Measurements from ENCODE around the gene IL31RA. TPM values are rescaled to one million over a fixed set of nuclear protein-coding genes. Genes with fewer than 3 reads are reported as not detected.

IL31RA gene
- total and polyA plus RNA-seq, 2 experiments from 2014 or later = not detected

DNA sequence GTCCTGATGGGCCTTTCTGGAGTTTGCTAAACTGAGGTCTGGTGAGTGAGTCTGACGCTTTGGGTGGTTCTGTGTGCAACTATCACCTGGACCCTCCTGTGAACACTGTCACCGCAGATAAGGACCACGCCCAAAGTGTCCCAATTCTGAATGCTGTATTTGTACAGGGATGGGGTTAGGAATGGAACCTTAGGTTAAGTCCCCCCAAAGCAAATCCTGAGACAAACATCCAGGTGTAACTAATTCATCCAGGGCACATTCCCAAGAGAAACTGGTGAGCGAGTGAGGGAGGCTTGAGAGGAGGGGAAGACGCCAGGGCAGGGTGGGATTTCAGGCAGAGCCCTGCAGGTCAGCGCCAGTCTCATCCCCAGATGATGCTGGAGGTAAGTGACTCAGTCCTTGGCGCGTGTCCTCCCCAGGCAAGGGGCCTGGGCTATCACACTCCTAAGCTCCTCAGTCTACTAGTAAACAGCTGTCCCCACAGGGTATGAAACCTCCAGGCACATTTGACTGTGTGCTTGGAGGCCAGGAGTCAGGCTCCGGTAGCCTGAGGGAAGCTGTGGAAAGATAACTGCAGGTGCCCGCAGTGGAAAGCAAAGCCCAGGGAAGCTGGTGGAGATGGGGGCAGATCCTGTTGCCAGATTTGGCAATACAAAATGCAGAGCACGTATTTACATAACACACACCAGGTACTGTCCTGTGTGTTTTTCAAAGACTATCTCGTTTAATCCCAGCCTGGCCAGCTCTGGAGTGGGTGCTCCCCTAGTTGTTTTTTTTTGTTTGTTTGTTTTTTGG, 76.9 kb downstream of the IL31RA start (continued):
- TF ChIP-seq POLR2AphosphoS5 (IDR thresholded peaks at IDR 0.05; ENCODE audit: low read depth) = no peak

DNA sequence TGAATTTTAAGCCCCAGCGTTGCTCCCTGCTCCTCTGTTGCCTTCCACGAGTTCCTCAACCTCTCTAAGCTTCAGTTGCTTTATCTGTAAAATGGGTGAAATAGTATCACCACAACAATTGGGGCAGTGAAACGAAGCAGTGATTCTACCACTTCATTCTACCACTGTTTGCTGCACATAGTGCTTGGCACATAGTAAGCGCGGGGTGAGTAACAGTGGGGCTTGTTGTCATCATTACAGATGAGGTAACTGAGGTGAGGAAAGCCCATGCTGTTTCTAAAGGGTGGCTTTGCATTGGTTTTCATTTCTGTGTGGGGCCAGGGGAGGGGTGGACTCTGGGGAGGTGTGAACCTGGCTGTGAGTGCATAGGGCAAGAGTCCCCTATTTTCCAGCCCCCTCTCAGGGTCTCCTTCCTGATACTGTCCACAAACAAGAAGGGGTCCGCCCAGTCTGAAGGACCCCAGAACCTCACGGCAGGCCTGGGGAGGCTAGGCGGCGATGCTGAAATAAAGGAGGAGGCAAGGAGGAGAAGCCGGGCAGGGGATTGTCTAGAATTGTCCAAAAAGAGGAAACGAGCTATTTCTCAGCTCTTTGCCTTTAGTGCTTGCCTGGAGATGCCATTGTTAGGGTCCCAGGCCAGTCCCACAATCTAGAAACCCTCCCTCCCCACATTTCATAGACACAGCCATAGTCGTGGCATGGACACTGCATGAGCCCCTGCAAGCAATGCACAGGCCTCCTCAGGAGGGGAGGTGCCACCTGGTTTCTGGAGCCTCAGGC, 78.1 kb downstream of the IL31RA start:
- H2AFZ ChIP-seq = no peak overlapping the region
- no peaks in the 10 kb centered on the region for H3K36me3 ChIP-seq (ENCODE audit: insufficient read depth)
- Mint-ChIP-seq H3K4me3 (no peak overlapping the region), H3K4me1 (no peaks in the 10 kb centered on the region), H3K9me3 (no peaks in the 10 kb centered on the region; the same call in 1 of the 3 replicates), H3K27ac (no peak overlapping the region), H3K36me3 (ENCODE audit: low read depth) (no peaks in the 10 kb centered on the region), H3K27me3 (ENCODE audit: insufficient read depth, low read depth, poor library complexity) (peaks cover 4% of the 10 kb centered on the region)
- H3K4me2 ChIP-seq = no peak overlapping the region
- no peaks in the 10 kb centered on the region for H3F3A ChIP-seq (replicated peaks; ENCODE audit: low read depth)
- no peak overlapping the region for H3K4me3 ChIP-seq
- H3K27ac ChIP-seq (ENCODE audit: low read depth) = no peak overlapping the region
- H3K9me2 ChIP-seq (ENCODE audit: insufficient read depth) = no peaks in the 10 kb centered on the region
- no peaks in the 10 kb centered on the region for H3K27me3 ChIP-seq (ENCODE audit: insufficient read depth)
- H3K4me1 ChIP-seq (ENCODE audit: insufficient read depth) = no peaks in the 10 kb centered on the region
- no peaks in the 10 kb centered on the region for H4K20me1 ChIP-seq (replicated peaks; ENCODE audit: insufficient read depth)
- DNase-seq (ENCODE audit: low spot score) = no peak
- no peak for ATAC-seq
- H3K79me2 ChIP-seq (replicated peaks; ENCODE audit: insufficient read depth) = no peaks in the 10 kb centered on the region
- TF ChIP-seq EZH2phosphoT487 (IDR thresholded peaks at IDR 0.05; ENCODE audit: unreplicated experiment) (no peak), CREB1 (CRISPR knock-in tag; IDR thresholded peaks at IDR 0.05; ENCODE audit: low read depth) (no peak), JUNB (IDR thresholded peaks at IDR 0.05; ENCODE audit: unreplicated experiment) (no peak)
- TF ChIP-seq, protein P1, sequence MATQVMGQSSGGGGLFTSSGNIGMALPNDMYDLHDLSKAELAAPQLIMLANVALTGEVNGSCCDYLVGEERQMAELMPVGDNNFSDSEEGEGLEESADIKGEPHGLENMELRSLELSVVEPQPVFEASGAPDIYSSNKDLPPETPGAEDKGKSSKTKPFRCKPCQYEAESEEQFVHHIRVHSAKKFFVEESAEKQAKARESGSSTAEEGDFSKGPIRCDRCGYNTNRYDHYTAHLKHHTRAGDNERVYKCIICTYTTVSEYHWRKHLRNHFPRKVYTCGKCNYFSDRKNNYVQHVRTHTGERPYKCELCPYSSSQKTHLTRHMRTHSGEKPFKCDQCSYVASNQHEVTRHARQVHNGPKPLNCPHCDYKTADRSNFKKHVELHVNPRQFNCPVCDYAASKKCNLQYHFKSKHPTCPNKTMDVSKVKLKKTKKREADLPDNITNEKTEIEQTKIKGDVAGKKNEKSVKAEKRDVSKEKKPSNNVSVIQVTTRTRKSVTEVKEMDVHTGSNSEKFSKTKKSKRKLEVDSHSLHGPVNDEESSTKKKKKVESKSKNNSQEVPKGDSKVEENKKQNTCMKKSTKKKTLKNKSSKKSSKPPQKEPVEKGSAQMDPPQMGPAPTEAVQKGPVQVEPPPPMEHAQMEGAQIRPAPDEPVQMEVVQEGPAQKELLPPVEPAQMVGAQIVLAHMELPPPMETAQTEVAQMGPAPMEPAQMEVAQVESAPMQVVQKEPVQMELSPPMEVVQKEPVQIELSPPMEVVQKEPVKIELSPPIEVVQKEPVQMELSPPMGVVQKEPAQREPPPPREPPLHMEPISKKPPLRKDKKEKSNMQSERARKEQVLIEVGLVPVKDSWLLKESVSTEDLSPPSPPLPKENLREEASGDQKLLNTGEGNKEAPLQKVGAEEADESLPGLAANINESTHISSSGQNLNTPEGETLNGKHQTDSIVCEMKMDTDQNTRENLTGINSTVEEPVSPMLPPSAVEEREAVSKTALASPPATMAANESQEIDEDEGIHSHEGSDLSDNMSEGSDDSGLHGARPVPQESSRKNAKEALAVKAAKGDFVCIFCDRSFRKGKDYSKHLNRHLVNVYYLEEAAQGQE (IDR thresholded peaks at IDR 0.05; ENCODE audit: unreplicated experiment) = no peak

DNA sequence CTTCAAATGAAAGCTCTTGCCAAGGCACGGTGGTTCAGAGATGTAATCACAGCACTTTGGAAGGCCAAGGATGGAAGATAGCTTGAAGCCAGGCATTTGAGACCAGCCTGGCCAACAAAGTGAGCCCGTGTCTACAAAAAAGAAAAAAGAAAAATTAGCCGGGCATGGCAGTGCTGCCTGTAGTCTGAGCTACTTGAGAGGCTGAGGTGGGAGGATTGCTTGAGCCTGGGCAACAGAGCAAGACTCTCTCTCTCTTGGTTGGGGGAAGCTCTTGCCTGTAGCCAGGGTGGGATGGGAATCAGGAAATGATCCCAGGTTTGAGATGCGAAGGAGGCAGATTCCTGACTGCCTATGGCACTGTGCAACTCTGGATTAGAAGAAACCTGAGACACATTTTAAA, 81.5 kb downstream of the IL31RA start:
- no peaks in the 10 kb centered on the region for H3K79me2 ChIP-seq (replicated peaks; ENCODE audit: insufficient read depth)
- ATAC-seq = no peak
- no peak overlapping the region for H3K4me3 Mint-ChIP-seq
- no peak for TF ChIP-seq EZH2phosphoT487 (IDR thresholded peaks at IDR 0.05; ENCODE audit: unreplicated experiment)
- no peak for TF ChIP-seq CREB1 (CRISPR knock-in tag; IDR thresholded peaks at IDR 0.05; ENCODE audit: low read depth)
- no peak for TF ChIP-seq STAT1 (IDR thresholded peaks at IDR 0.05; ENCODE audit: unreplicated experiment)
- TF ChIP-seq, protein P2, sequence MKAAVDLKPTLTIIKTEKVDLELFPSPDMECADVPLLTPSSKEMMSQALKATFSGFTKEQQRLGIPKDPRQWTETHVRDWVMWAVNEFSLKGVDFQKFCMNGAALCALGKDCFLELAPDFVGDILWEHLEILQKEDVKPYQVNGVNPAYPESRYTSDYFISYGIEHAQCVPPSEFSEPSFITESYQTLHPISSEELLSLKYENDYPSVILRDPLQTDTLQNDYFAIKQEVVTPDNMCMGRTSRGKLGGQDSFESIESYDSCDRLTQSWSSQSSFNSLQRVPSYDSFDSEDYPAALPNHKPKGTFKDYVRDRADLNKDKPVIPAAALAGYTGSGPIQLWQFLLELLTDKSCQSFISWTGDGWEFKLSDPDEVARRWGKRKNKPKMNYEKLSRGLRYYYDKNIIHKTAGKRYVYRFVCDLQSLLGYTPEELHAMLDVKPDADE (IDR thresholded peaks at IDR 0.05) = no peak
- TF ChIP-seq, protein P1 (IDR thresholded peaks at IDR 0.05; ENCODE audit: unreplicated experiment) = no peak
- no peak for TF ChIP-seq EZH2 (IDR thresholded peaks at IDR 0.05; ENCODE audit: low read depth, unreplicated experiment)
- no peak for TF ChIP-seq NANOG (IDR thresholded peaks at IDR 0.05; ENCODE audit: borderline replicate concordance)
- no peak for TF ChIP-seq ZNF114 (CRISPR knock-in tag; IDR thresholded peaks at IDR 0.05)
- no peak for TF ChIP-seq POLR2AphosphoS5 (IDR thresholded peaks at IDR 0.05; ENCODE audit: low read depth)

More for the DNA sequence above, 81.5 kb downstream of the IL31RA start:
- Mint-ChIP-seq H3K27me3 (ENCODE audit: insufficient read depth, low read depth, poor library complexity) (peaks cover 4% of the 10 kb centered on the region), H3K36me3 (ENCODE audit: low read depth) (no peaks in the 10 kb centered on the region), H3K9me3 (no peaks in the 10 kb centered on the region; the same call in 1 of the 3 replicates), H3K27ac (no peak overlapping the region), H3K4me1 (no peaks in the 10 kb centered on the region)
- Histone ChIP-seq H4K20me1 (replicated peaks; ENCODE audit: insufficient read depth) (no peaks in the 10 kb centered on the region), H3K4me2 (no peak overlapping the region), H3K4me3 (no peak overlapping the region), H3K9me2 (ENCODE audit: insufficient read depth) (no peaks in the 10 kb centered on the region), H3K36me3 (ENCODE audit: insufficient read depth) (no peaks in the 10 kb centered on the region), H2AFZ (no peak overlapping the region), H3K4me1 (ENCODE audit: insufficient read depth) (no peaks in the 10 kb centered on the region), H3K27me3 (ENCODE audit: insufficient read depth) (no peaks in the 10 kb centered on the region), H3F3A (replicated peaks; ENCODE audit: low read depth) (no peaks in the 10 kb centered on the region), H3K27ac (ENCODE audit: low read depth) (no peak overlapping the region)
- DNase-seq (ENCODE audit: low spot score) = no peak
